T-helper 2 cell (primary cell): ENCODE measurements around the gene ARHGEF19.
"Not testable (repeated sequence)": the region's sequence is repeated elsewhere in the genome, so short reads cannot be mapped to it uniquely, and the experiment has no call there.

Source experiments
- DNase-seq, 5 experiments: peaks; one replicate each; pipeline versions ENCODE4 v3.0.0 to v3.0.0-alpha.2; 2012 to 2022

The ARHGEF19 gene

DNA sequence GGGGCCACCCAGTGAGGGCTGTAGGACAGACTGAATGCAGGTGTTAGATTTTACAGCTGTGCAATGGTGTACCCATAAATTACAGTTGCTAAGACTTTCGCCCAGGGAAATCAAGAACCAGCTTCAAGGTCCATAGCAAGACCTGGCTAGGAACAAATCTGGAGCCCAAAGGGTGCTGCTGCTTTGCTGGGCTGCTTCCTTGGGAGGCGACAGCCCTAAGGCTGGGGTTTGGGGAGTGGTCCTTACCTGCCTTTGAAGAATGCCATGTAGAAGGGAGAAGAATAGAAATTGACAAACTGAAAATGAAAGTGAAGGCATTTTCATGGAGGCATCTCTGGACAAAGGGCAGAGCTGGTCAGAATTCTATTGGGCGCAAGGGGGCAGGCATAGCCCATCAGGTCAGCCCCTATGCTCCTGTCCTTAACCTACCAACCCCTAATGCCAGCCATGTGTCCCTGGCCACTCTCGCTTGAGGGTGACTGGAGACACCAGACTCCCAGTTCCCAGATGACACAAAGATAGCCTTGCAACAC lies 7.6 kb upstream of the ARHGEF19 start:
- DNase-seq: no peak

DNA sequence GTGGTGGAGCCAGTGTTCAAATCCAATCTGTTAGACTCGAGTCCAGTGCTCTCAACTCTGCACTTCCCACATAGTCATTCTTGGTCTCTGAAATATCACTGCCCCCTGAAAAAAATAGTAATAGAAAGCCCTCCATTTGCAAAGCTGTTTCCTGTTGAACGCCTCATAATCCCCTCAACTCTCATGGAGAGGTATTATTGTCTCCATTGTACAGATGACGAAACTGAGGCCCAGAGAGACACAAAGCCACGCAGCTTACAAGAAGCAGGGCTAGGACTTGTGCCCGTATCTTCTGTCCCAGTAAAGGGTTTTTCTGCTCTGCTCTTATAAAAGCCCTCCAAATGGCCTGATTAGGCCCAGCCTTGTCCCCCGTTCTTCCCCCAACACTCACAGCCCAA lies 6.2 kb upstream of the ARHGEF19 start:
- no peak for DNase-seq

DNA sequence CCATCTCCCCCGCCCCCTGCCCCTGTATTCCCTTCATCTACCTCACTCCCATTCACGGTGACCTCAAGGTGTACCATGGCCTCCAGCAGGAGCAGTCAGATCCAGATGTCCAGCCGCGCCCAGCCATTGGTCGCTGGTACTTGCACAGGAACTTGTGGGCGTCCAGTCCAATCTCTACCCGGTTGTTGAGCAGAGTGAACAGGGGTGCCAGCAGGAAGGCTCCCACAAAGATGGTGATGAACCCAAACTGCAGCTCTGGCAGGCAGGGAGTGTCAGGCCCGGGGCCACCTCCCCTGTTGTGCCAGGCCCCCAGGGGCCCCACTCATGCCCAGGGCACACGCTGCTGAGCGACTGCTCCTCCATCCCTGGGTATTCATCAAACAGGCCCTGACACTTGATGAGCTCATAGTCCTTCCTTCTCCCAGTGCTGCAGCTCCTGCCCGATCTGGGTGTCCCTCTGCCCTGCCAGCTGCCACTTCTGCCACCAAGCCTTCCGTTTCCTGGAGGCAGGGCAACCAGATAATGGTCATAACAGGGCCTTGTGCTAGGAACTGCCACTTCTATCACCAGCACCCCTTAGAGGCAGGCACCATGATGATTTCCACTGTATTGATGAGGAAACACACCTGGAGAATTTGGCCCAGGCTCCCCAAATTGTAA lies 5.7 kb upstream of the ARHGEF19 start:
- DNase-seq: no peak

DNA sequence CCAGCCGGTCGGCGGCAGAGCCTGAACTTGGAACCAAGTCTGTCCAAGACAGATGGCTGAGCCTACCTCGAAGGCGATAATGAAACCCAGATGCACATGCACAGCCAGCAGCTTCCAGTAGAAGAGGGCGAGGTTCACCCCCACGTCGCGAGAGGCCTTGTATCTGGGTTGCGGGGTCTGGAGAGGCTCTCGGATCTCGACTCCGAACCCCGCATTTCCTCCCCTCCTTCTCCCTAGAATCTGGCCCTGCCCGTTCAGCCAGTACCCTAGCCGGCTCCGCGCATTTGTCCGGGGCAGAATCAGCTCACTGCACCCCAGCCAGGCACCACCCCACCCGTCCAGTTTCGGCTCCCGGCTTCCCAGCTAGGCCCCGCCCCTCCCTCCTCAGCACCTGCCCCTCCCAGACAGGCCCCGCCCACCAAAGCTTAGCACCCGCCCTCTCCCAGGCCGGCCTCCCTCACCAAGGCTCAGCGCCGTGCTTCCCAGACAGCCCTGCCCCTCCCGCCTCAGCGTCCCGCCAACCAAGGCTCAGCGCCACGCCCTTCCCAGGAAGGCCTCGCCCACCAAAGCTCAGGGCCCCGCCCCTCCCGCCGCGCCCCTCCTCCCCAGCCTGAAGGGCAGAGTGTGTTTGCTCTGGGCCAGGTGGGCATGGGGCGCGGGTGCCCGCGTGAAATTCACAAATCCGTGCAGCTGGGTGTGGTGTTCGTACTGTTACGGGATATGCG lies 4.8 kb upstream of the ARHGEF19 start:
- DNase-seq: peak; percentile 88 to 93 (median 92)

DNA sequence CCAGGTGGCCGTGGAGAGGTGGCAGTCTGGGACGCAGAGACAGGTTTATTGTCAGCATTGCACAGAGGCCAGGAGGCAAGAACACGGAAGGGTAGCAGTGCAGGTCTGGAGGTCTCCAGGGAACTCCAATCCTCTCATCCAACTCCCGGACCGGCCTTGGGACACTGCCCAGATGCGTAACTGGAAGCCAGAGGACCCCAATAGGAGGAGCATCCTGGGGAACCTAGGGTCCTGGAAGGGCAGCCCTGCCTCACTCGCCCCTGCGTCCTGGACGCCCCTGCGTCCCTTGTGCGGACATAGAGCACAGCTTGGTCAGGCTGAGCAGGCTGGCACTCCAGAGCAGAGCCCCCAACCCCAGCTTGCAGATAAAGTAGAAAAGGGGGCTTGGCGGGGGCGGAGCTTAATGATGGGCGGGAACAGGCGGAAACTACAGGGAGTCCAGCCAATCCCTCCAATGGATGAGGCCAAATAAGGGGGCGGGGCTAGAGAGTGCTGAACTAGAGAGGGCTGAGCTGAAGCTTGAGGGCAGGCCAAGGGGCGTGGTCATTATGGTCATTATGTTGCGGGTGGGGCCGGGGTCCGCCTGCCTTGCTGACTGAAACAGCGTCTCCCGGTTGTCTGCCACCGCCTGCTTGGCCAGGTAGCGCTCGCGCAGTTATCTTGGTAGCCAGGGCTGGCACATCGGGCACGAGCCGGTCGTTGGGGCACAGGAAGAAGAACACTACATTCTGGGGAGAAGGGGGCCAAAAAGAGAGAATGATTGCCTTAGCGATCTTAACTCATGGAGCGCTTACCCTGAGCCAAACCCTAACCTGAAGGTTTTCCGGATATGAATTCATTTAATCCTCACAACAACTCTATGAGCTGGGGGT lies 3.7 kb upstream of the ARHGEF19 start:
- peak; percentile 22 to 67 (median 33) for DNase-seq

DNA sequence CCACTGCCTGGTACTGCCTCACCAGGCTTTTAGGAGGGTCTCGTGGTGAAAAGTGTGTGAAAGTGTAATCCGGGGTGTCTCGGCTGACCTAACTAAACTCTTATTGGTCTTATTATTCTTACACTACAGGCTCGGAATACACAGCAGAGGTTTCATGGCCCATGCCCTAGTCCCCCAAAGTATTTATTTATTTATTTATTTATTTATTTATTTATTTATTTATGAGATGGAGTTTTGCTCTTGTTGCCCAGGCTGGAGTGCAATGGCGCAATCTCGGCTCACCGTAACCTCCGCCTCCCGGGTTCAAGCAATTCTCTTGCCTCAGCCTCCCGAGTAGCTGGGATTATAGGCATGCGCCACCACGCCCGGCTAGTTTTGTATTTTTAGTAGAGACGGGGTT lies 2.8 kb upstream of the ARHGEF19 start:
- DNase-seq: not testable (repeated sequence)

DNA sequence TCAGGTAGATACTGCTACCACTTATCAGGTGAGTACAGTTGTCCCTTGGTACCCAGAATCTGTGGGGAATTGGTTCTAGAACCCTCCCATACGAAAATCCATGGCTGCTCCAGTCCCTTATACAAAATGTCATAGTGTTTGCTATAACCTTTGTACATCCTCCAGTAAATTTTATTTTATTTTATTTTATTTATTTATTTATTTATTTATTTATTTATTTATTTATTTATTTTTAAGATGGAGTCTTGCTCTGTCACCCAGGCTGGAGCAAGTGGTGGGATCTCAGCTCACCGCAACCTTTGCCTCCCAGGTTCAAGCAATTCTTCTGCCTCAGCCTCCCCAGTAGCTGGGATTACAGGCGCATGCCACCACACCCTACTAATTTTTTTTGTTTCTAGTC lies 1.1 kb upstream of the ARHGEF19 start:
- not testable (repeated sequence) for DNase-seq

DNA sequence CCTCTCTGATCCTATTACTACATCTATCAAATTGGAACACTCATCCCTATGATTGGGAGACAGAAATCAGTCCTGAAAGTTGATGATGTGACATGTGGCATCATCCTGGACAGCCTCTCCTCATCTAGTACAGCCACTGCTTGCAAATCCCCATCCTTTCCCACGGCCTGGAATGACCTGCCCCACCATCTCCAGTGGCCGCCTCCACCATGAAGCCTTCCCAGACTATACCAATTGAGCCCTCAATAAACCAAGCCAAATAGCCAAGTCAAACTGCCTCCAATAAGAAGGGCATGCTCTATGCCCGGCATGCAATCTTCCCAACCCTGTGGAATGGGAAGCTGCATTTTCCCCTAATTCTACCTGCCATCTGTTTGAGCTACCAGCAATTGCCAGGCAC lies 561 bp upstream of the ARHGEF19 start:
- no peak for DNase-seq

DNA sequence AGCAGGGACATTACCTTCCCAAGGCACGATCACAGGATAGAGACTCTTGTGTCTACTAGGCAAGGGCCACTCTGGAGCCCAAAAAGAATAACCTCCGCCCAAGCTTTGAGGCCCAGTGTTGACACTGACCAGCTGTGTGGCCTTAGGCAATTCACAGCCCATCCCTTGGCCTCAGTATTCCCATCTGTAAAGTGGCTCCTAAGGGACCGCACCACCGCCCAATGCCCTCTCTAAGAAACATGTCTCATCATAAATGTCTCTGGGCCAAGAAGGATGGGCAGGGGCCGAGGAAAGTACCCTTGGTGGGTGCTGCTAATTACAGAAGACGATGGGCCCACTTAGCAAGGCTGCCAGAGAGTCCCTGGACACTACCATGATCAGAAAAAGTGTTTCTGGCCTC lies 628 bp downstream of the ARHGEF19 start:
- no peak for DNase-seq

DNA sequence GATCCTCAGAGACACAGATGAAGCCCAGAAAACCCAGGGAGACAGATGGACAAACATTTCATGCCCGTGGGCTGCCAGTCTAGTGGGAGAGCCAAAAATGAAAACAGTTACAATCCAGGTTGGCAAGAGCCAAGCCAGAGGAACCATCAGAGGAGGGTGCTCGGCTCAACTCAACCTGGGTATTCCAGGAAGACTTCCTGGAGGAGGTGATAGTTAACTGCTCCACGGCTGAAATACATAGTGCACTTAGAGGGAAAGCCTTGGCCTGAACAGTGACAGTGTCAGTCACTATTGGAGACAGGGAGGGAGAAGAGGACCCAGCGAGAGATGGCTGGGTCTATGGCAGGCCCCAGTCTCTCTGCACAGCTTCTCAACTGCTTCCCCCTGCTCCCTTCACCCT lies 1.9 kb downstream of the ARHGEF19 start:
- DNase-seq: no peak

DNA sequence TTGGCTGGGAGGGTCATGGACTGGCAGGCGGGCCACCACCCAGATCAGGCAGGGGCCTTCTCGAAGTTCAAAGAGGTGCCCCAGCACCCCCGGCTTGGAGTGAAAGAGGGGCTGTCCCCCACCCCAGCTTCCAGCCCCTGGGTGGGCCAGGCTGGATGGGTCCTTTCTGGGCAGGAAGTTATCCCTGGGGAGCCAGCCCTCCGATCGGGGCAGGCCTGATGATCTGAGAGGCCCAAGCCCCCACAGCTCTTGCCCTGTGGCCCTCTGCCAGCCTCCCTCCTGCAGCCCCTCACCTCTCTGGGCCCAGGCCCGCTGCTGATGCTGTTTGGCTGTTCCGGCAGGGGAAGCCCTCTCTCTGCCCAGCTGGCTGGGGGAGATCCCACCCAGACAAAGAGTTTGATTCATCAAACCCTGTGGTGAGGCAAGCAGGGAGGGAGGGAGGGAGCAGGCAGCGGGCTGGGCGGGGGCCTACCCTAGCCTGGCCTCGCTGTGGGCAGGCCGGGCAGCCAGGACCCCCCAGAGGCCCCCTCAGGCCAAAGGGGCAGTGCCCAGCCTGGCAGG lies 2.5 kb downstream of the ARHGEF19 start:
- DNase-seq: no peak

DNA sequence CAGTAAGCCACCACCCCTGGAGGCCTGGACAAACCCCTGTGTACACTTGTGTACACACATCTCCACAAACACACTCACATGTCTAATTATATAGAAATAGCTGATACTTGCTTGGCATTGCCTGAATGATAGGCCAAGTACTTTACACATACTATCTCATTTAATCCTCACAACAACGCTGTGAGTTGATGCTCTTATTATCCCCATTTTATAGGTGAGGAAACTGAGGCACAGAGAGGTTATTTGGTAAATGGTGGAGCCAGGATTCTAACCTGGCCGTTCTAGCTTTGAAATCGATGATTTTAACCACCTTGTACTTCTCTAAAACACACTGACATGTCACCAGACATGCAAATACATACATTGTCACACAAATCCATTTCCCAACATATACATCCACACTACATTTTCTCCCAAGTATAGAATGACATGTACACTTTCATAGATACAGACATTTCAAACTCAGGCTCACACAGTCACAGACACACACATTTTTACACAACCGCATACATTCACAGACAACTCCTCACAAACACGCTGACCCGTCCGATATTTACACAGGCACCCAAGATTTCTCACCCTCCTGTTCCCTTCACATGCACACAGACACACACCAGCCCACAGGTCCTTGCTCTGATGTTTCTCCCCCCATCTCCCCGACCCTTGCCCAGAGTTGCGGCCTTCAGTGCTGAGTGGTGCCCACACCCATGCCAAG lies 3.2 kb downstream of the ARHGEF19 start:
- no peak for DNase-seq

DNA sequence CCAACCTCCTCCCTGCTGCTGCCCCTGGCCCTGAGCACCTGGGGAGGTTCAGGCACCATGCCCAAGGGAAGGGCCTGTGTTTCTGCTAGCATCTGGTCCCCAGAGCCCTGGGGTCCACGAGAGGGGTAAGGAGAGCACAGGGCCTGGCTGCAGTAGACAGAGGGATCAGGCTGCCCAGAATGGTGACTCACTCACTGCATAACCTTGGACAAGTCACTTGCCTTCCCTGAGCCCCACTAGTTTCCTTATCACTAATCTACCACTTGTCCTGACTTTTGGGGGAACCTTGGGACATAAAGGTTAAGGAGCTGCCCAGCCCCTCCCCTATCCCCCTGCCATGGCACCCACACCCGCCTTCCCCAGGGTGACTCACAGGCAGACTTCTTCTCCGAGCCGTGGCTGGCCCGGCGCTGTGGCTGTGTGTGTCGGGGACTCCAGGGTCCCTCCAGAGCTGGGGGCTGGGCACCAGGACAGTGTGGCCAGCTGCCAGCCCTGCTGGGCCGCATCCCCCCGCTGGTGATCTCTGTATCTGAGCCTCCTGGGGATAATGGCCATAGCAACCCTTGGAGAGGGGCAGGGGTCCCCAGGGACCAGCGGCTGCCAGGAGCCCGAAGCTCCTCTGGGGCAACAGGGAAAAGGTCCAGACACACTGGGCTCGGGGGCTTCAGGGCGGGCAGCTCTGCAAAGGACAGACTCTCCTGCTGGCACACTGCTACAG lies 4.0 kb downstream of the ARHGEF19 start:
- DNase-seq: no peak

DNA sequence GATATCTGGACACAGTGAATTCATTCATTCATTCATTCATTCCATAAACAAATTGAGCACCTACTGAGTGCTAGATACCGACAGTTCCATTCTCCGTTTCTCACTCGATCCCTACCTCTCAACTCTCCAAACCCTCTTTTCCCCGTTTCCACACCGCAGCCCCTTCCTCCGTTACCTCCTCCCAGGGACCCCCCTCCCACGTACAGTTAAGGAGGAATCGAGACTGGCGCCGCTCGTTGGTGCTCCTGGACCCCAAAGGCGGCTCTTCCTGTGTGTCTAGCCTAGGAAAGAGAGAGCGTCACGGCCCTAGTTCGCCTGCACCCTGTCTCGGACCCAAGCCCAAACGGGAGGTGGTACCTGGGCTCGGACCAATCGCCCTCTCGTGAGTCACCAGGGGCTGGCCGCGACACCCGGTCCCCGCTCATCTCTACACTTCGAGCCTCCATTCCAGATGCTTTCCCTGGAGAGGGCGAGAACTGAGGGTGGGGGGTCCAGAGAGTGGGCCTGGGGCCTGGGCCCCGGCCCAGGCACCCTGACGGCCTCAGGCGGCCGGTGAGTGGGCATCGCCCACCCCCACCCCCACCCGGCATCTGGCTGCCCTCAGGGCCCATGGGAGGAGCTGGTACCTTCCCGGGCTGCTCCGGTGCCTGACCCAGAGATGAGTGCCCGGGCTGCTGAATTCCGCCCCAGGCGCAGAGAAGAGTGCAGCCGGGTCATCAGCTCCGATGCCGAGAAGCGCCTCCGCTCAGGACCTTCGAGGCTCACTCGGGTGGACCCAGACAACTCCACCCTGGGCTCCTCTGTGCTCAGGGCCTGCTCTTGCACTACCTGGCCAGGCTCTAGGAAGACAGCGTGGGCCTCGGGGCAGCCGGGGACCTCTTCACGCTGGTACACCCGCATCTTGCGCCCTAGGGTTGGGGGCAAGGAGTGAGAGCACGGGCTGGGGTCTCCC lies 4.9 kb downstream of the ARHGEF19 start:
- DNase-seq: no peak

DNA sequence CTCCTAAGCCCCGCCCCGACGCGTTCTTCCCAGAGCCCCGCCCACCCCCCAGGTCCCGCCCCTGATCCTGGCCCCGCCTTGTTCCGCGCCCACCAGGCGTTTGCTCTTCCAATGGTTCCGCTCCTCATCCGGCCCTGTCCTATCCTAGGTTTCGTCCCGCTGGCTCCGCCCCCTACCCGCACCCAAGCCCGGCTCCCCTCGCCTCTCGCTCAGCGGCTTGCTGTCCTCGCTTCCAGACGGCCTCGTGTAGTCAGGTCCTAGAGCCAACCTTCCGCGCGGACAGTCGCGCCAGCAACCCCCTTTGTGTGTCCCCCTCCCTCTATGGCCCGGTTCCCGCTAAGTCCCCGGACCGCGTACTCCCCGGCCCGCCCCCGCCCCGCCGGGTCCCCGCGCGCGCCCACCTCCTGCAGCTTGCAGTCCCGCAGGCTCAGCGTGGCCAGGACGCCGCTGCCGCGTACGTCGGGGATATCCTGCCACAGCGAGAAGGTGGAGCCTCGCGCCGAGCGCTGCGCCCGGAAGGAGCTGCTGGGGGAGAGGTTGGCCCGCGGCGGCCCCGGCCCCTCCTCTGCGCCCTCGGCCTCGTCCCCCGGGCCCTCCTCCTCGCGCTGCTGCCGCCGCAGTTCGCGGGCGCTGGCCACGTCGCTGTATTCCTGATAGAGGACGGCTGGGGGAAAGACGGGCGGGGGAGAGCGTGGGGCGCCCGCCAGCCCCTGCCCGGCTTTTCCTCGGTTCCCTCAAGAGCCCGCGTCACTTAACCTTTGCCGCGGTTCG lies 5.7 kb downstream of the ARHGEF19 start:
- peak; percentile 85 to 97 (median 89) for DNase-seq

DNA sequence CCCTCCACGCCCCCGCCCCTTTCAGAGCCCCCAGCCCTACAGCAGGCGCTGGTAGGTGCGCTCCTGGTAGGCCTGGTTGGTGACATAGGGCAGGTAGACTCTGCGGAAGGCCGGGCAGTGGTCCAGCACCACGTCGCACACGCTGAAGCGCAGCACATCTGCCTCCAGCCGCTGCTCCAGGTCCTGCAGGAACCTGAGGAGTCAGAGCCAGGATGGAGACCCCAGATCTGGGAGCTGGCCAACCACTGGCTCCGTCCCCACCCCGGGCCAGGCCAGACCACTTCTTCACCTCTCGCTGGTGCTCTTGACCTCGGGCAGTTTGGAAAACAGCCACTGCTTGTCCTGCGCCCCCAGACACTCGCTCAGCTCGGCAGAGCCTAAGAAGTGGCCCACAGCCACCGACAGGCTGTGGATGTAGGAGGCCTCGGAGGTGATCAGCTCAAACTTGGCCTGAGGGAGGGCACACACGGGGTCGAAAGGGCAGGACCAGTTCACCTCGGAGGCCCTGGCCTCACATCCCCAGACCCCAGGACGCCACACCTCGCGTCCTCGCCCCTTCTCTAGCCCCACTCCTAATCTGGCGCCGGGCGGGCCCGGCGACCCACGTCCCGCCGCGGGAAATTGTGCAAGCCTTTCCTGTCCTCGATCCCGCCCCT lies 6.4 kb downstream of the ARHGEF19 start:
- DNase-seq: no peak

DNA sequence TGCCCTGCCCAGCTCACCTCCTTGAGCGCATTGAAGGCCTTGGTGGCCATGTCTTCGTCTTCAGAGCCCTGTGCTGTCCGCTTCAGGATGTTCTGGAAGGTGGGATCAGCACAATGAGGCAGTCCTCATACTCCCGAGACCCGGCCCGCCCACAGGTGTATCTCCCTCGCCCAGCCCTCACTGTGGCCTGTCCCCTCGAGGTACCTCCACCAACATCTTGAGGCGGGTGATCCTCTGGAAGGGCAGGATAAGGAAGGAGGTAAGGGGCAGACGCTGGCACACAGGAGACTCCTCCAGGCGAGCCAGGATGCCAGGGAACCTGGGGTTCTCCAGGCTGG lies 7.1 kb downstream of the ARHGEF19 start:
- DNase-seq: no peak

DNA sequence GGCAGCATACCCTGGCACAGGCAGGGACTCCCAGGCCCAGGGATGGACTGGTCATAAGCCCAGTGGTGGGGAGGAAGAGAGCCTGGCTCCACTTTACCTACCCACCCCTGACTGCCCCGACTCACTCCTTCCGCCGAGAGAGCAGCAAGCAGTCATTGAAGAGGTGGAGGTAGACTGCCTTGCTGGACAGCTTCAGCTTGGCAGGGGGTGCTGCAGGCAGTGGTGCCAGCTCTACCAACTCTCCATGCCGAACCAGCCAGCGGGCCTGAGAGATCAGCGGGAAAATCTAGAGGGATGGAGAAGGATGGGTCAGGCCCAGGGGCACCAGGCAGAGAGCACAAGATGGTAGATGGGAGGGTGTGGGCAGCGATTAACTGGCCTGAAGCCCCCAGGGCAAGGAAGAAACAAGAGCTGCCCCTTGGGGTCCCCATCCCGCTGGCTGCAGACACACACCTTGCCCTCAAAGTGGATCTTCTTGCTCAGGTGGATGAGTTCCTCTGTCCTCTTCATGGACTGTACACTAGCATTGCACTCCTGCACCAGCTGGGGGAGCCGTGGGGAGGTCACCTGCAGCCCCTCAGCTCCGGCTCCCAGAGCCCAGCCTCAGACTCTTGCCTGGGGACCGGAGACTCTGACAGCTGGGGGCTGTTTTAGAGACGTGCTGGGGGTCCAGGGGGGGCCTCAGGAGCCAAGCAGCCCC lies 7.7 kb downstream of the ARHGEF19 start:
- DNase-seq: peak in 1 of 5 experiments; percentile 51

DNA sequence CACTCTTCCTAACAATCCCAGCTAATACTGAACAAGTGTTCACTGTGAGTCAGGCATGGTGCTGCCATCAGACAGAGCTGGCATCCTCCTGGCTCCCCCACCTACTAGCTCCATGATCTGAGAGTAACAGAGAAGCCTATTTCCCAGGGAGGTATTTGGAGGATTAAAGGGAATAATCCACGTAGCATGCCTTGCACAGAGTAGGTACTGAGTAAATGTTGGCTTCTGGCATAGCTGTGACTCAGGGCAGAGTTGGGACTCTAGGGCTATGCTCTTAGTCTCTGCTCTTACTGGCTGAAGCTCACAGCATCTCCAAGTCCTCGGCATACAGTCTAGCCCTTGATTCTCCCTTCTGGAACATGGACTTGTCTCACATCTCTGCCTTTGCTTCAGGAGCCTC lies 8.2 kb downstream of the ARHGEF19 start:
- DNase-seq: no peak
